Sigmoid colon (tissue), 3 donors: ENCODE data around the gene AGPAT1.

Source experiments
- CTCF ChIP-seq, 4 experiments: fragments of 450-650 bp in 3 of 4; fragments of 200-600 bp in 1 of 4; IDR thresholded peaks; one replicate each; pipeline ENCODE4 v1.5.1; 2016 to 2019; ENCODE audit warnings: antibody characterized with exemption in 4 of 4, mild to moderate bottlenecking in 3 of 4, moderate library complexity in 2 of 4
- POLR2A ChIP-seq, 2 donors: fragments of 450-650 bp; IDR thresholded peaks; one replicate each; pipeline ENCODE4 v1.6.1; 2016; ENCODE audit warnings: antibody characterized with exemption in 2 of 2, mild to moderate bottlenecking in 2 of 2, moderate library complexity in 2 of 2

- TF ChIP-seq CTCF (IDR thresholded peaks at IDR 0.05): no peak
- TF ChIP-seq POLR2A (IDR thresholded peaks at IDR 0.05): no peak
Measured at GRCh38 chr6:32183483-32184083, 7.7 kb upstream of the AGPAT1 start.
